Karpas-422 (cell line): ENCODE data around the gene ARHGAP33. TPM values are rescaled to one million over a fixed set of nuclear protein-coding genes. Genes with fewer than 3 reads are reported as not detected.
A peak's percentile ranks its signal among the peaks of the same experiment; 100 is the strongest.

Experiments used
- DNase-seq: peaks from one replicate; pipeline ENCODE4 v3.0.0-alpha.2; 2015
- H2AFZ ChIP-seq: fragments of 200-600 bp; sonication (generic); 2 replicates; pipeline ENCODE4 v1.6.1; 2014; ENCODE audit warnings: antibody characterized with exemption, low read length, mixed read lengths
- H3K27ac ChIP-seq: fragments of 200-600 bp; sonication (generic); 2 replicates; pipeline ENCODE4 v1.5.1; 2014; ENCODE audit warnings: mild to moderate bottlenecking, low read length, moderate library complexity
- H3K27me3 ChIP-seq: fragments of 200-600 bp; sonication (generic); 2 replicates; pipeline ENCODE4 v1.6.1; 2014; ENCODE audit warnings: low read length, mixed read lengths
- H3K36me3 ChIP-seq: fragments of 200-600 bp; sonication (generic); 2 replicates; pipeline ENCODE4 v1.6.1; 2014; ENCODE audit warnings: low read length, mixed read lengths; ENCODE audit not compliant: insufficient read depth
- H3K4me1 ChIP-seq: fragments of 200-600 bp; sonication (generic); 2 replicates; pipeline ENCODE4 v1.6.1; 2014; ENCODE audit warnings: mild to moderate bottlenecking, low read length, mixed read lengths
- H3K4me2 ChIP-seq: fragments of 200-600 bp; sonication (generic); 2 replicates; pipeline ENCODE4 v1.6.1; 2014; ENCODE audit warnings: low read length, low read depth, mild to moderate bottlenecking; ENCODE audit not compliant: poor library complexity, severe bottlenecking
- H3K4me3 ChIP-seq: fragments of 200-600 bp; sonication (generic); 2 replicates; pipeline ENCODE4 v1.5.1; 2014; ENCODE audit warnings: mild to moderate bottlenecking, antibody characterized with exemption, low read length, mixed read lengths
- H3K79me2 ChIP-seq: fragments of 200-600 bp; sonication (generic); 2 replicates; pipeline ENCODE4 v1.6.1; 2014; ENCODE audit warnings: mild to moderate bottlenecking, low read length, mixed read lengths
- H3K9ac ChIP-seq: fragments of 200-600 bp; sonication (generic); 2 replicates; pipeline ENCODE4 v1.6.0; 2014; ENCODE audit warnings: low read length
- H3K9me2 ChIP-seq: fragments of 200-600 bp; sonication (generic), shearing (Covaris generic); replicated peaks from 2 replicates; pipeline ENCODE4 v1.6.0; 2014; ENCODE audit warnings: mild to moderate bottlenecking, low read length, moderate library complexity; ENCODE audit not compliant: insufficient read depth
- H3K9me3 ChIP-seq: fragments of 300-700, 200-600 bp; sonication (generic); 2 replicates; pipeline ENCODE4 v1.6.1; 2014; ENCODE audit warnings: low read length, mixed read lengths
- H4K20me1 ChIP-seq: fragments of 200-600 bp; sonication (generic); 2 replicates; pipeline ENCODE4 v1.6.1; 2014; ENCODE audit warnings: mild to moderate bottlenecking, antibody characterized with exemption, low read length, low read depth; ENCODE audit not compliant: insufficient read depth
- total RNA-seq: library from RNA; depleted of rRNA; stranded (reverse); fragments of >200 nt; shearing (Covaris generic); gene quantifications from 2 replicates; pipeline ENCODE4 v1.2.3, GENCODE V29; 2014; ENCODE audit warnings: low replicate concordance

The ARHGAP33 gene
- total RNA-seq, 1 experiment from 2014 or later = 5.8 TPM

DNA sequence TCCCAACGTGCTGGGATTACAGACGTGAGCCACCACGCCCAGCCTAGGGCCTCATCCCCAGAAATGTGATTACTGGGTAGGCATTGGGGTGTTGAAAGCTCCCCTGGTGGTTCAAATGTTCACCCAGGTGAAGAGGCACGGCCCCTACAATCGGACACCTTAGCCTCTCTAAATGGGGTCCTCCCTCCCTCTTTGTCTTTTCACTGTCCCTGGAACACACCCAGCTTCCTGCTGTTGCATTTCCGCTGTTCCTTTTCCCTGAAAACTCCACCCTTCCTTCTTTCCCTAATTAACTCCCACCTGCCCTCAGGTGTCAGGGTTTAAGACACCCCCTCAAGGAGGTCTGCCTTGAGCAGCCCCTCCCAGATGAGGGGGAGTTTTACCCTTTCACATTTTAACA lies 40.9 kb downstream of the ARHGAP33 start:
- no peak overlapping the region for H3K9ac ChIP-seq
- no peaks in the 10 kb centered on the region for H3K36me3 ChIP-seq
- H3K4me2 ChIP-seq = no peak overlapping the region
- H3K4me1 ChIP-seq = no peaks in the 10 kb centered on the region
- no peaks in the 10 kb centered on the region for H3K9me2 ChIP-seq
- DNase-seq = no peak
- no peaks in the 10 kb centered on the region for H3K27me3 ChIP-seq
- H3K9me3 ChIP-seq = no peaks in the 10 kb centered on the region
- no peak overlapping the region for H3K27ac ChIP-seq
- no peak overlapping the region for H3K4me3 ChIP-seq
- no peaks in the 10 kb centered on the region for H4K20me1 ChIP-seq
- no peak overlapping the region for H2AFZ ChIP-seq
- no peaks in the 10 kb centered on the region for H3K79me2 ChIP-seq

DNA sequence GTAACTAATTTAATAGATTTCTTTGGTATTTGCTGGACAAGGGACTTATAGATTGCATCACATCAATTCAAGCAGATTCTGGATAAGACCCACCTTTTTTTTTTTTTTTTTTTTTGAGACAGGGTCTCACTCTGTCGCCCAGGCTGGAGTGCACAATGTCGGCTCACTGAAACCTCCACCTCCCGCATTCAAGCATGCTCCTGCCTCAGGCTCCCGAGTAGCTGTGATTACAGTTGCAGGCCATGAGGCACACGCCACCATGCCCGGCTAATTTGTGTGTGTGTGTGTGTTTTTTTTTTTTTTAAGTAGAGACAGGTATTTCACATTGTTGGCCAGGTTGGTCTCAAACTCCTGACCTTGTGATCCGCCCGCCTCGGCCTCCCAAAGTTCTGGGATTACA lies 41.5 kb downstream of the ARHGAP33 start:
- Histone ChIP-seq H3K36me3 (no peaks in the 10 kb centered on the region), H3K4me3 (no peak overlapping the region), H3K4me2 (no peak overlapping the region), H3K27me3 (no peaks in the 10 kb centered on the region), H2AFZ (no peak overlapping the region), H3K4me1 (no peaks in the 10 kb centered on the region), H3K9ac (no peak overlapping the region), H3K9me2 (no peaks in the 10 kb centered on the region), H3K79me2 (no peaks in the 10 kb centered on the region), H3K9me3 (no peaks in the 10 kb centered on the region), H4K20me1 (no peaks in the 10 kb centered on the region), H3K27ac (no peak overlapping the region)
- DNase-seq = no peak

DNA sequence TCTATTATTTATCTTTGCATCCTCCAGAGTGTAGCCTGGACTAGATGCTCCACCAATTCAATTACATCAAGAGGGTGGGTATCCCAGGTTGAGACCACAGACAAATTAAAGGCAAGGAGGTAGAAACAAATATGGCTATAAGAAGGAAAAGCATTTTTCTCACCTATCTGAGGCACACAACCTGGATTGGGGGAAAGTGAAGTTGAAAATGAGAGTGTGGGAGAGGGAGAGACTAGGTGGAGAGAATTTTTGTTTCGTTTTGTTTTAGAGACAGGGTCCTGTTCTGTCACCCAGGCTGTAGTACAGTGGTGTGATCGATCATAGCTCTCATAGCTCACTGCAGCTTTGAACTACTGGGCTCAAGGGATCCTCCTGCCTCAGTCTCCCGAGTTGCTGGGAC lies 43.1 kb downstream of the ARHGAP33 start:
- no peaks in the 10 kb centered on the region for H3K9me3 ChIP-seq
- H2AFZ ChIP-seq = no peak overlapping the region
- no peak overlapping the region for H3K4me3 ChIP-seq
- DNase-seq = no peak
- no peaks in the 10 kb centered on the region for H3K27me3 ChIP-seq
- H3K27ac ChIP-seq = no peak overlapping the region
- no peaks in the 10 kb centered on the region for H4K20me1 ChIP-seq
- no peaks in the 10 kb centered on the region for H3K36me3 ChIP-seq
- H3K4me2 ChIP-seq = no peak overlapping the region
- H3K79me2 ChIP-seq = no peaks in the 10 kb centered on the region
- no peak overlapping the region for H3K9ac ChIP-seq
- H3K9me2 ChIP-seq = no peaks in the 10 kb centered on the region
- H3K4me1 ChIP-seq = no peaks in the 10 kb centered on the region

DNA sequence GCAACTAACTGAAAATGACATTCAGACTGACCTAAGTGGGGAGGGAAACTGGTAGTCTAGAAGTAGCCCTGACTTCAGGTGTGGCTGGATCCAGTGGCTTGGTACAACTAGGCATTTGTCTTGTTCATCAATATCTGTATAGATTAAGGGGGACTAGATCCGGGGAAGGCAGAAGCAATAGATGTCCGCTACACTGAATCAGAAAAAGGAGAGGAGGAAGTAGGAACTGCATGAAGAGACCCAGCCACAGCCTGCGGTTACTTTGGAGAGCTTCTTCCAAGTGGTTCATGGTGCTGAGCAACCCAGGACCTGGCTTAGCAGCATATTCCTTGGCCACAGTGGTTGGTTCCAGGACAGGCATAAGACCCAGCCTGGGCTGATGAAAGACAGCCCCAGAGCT lies 47.2 kb downstream of the ARHGAP33 start:
- no peaks in the 10 kb centered on the region for H3K9me2 ChIP-seq
- H3K27me3 ChIP-seq = no peaks in the 10 kb centered on the region
- H2AFZ ChIP-seq = no peak overlapping the region
- no peak overlapping the region for H3K27ac ChIP-seq
- H3K9ac ChIP-seq = no peak overlapping the region
- no peak overlapping the region for H3K4me3 ChIP-seq
- no peak for DNase-seq
- H3K4me2 ChIP-seq = no peak overlapping the region
- H3K4me1 ChIP-seq = no peaks in the 10 kb centered on the region
- H3K79me2 ChIP-seq = no peaks in the 10 kb centered on the region
- no peaks in the 10 kb centered on the region for H3K36me3 ChIP-seq
- H3K9me3 ChIP-seq = no peaks in the 10 kb centered on the region
- H4K20me1 ChIP-seq = no peaks in the 10 kb centered on the region

DNA sequence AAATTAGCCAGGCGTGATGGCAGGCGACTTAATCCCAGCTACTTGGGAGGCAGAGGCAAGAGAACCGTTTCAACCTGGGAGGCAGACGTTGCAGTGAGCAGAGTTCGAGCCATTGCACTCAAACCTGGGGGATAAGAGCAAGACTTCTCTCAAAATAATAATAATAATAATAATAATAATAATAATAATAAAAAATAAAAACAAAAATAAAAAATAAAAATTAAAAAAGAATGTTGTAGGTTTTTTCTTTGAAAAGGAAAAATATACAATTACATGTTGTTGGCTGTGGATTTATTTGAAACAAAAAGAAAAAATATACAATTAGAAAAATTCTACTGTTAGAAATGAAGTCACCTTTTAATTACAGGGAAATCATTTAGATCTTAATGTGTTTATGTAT lies 48.8 kb downstream of the ARHGAP33 start:
- H3K9me2 ChIP-seq = no peaks in the 10 kb centered on the region
- H4K20me1 ChIP-seq = 0 out of 2 replicates have a peak, but pooled peaks cover 5% of the 10 kb centered on the region
- no peak overlapping the region for H3K4me3 ChIP-seq
- no peaks in the 10 kb centered on the region for H3K9me3 ChIP-seq
- no peak for DNase-seq
- H3K9ac ChIP-seq = no peak overlapping the region
- no peak overlapping the region for H3K4me2 ChIP-seq
- no peaks in the 10 kb centered on the region for H3K27me3 ChIP-seq
- no peaks in the 10 kb centered on the region for H3K79me2 ChIP-seq
- no peaks in the 10 kb centered on the region for H3K36me3 ChIP-seq
- H3K4me1 ChIP-seq = no peaks in the 10 kb centered on the region
- H3K27ac ChIP-seq = no peak overlapping the region
- no peak overlapping the region for H2AFZ ChIP-seq

DNA sequence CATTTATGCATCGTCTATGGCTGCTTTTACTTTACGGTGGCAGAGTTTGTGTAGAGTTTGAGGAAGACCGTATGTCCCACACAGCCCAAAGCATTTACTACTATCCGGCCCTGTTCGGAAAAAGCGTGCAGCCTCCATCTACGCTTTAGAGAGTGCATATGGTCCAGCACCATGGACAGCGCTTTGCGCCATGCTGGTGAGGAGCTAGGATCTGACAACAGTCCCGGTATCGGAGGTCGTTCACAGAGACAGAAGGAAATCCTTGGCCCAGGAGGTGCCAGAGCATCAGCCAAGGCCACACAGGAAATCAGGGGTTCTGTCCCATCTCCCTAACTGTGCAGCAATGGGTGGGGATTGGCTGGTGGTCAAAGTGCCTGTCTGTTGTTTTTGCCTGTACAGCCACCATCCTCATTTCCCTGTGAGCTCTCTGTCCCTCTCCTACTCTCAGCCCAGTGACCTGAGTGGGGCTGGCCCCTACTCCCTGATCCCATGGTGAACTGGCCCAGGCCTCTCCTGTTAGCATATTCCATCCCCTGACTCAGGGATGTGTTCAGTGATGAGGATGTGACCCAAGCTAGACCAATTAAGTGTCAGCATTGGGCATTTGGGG lies 53.4 kb downstream of the ARHGAP33 start:
- H3K27ac ChIP-seq = no peak overlapping the region
- H2AFZ ChIP-seq = no peak overlapping the region
- H3K4me2 ChIP-seq = no peak overlapping the region
- DNase-seq = peak; percentile 54
- H3K79me2 ChIP-seq = no peaks in the 10 kb centered on the region
- no peaks in the 10 kb centered on the region for H3K36me3 ChIP-seq
- no peaks in the 10 kb centered on the region for H3K9me2 ChIP-seq
- no peak overlapping the region for H3K9ac ChIP-seq
- H3K27me3 ChIP-seq = no peaks in the 10 kb centered on the region
- H4K20me1 ChIP-seq = 0 out of 2 replicates have a peak, but pooled peaks cover 5% of the 10 kb centered on the region
- no peak overlapping the region for H3K4me3 ChIP-seq
- no peaks in the 10 kb centered on the region for H3K9me3 ChIP-seq
- no peaks in the 10 kb centered on the region for H3K4me1 ChIP-seq

DNA sequence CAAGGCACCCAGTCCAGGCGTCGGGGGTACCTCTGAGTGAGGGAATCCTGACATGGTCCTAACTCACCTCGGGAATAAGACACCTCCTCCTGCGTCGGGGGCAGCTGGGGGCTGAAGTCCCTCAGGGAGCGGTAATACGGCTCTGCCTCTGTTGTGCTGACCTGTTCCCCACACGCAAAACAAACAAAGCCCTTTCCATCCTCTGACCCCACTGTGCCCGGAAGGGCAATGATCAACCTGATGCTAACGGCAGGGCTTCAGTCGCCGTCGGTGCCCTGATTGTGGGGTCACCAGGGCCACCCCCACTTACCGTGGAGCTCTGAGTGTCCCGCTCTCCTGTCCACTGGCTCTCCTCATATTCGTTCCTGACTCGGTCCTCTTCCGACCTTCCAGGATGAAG lies 55.6 kb downstream of the ARHGAP33 start:
- Histone ChIP-seq H3K9me3 (no peaks in the 10 kb centered on the region), H4K20me1 (0 out of 2 replicates have a peak, but pooled peaks cover 5% of the 10 kb centered on the region), H3K4me2 (no peak overlapping the region), H2AFZ (no peak overlapping the region), H3K27ac (no peak overlapping the region), H3K4me1 (no peaks in the 10 kb centered on the region), H3K9ac (no peak overlapping the region), H3K4me3 (no peak overlapping the region), H3K79me2 (no peaks in the 10 kb centered on the region), H3K9me2 (no peaks in the 10 kb centered on the region), H3K36me3 (no peaks in the 10 kb centered on the region), H3K27me3 (no peaks in the 10 kb centered on the region)
- no peak for DNase-seq

DNA sequence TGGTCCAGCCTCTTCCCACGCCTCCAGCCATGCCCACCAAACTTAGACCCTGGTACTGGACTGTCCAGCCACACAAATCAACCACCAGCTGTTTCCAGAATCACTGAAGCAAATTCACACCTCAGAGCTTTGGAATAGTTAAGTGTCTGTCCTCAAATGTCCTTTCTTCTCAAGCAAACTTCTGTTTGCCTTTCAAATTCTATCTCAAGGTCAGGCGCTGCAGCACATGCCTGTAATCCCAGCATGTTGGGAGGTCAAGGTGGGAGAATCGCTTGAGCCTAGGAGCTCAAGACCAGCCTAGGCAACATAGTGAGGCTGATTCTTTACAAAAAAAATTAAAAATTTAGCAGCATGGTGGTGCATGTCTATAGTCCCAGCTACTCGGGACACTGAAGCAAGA lies 56.7 kb downstream of the ARHGAP33 start:
- Histone ChIP-seq H4K20me1 (0 out of 2 replicates have a peak, but pooled peaks cover 5% of the 10 kb centered on the region), H3K27me3 (no peaks in the 10 kb centered on the region)
- DNase-seq = no peak

More for the DNA sequence above, 56.7 kb downstream of the ARHGAP33 start:
- Histone ChIP-seq H3K4me3 (no peak overlapping the region), H2AFZ (no peak overlapping the region), H3K36me3 (no peaks in the 10 kb centered on the region), H3K9me2 (no peaks in the 10 kb centered on the region), H3K4me2 (no peak overlapping the region), H3K79me2 (no peaks in the 10 kb centered on the region), H3K27ac (no peak overlapping the region), H3K9me3 (no peaks in the 10 kb centered on the region), H3K9ac (no peak overlapping the region), H3K4me1 (no peaks in the 10 kb centered on the region)
